Upper lobe of right lung (tissue), 1 donor: ENCODE measurements around the gene TDRKH. TPM values are rescaled to one million over a fixed set of nuclear protein-coding genes. Genes with fewer than 3 reads are reported as not detected.

ENCODE experiments used
- ATAC-seq: fragments of 200-7000 bp; cut with Tn5 transposase; one replicate; pipeline ENCODE4 v1.9.1; 2020; ENCODE audit warnings: mild to moderate bottlenecking, moderate library complexity
- DNase-seq: peaks from one replicate; pipeline ENCODE4 v3.0.0-alpha.2; 2020
- H3K27ac ChIP-seq: fragments of 200-600 bp; one replicate; pipeline ENCODE4 v1.8.0; 2022
- H3K27me3 ChIP-seq: fragments of 200-600 bp; one replicate; pipeline ENCODE4 v1.8.0; 2022; ENCODE audit warnings: mild to moderate bottlenecking
- H3K36me3 ChIP-seq: fragments of 200-600 bp; one replicate; pipeline ENCODE4 v1.8.0; 2022
- H3K4me1 ChIP-seq: fragments of 200-600 bp; one replicate; pipeline ENCODE4 v1.8.0; 2022
- H3K4me3 ChIP-seq: fragments of 200-600 bp; one replicate; pipeline ENCODE4 v1.8.0; 2022; ENCODE audit warnings: mild to moderate bottlenecking
- H3K9me3 ChIP-seq: fragments of 200-600 bp; one replicate; pipeline ENCODE4 v1.8.0; 2022
- CTCF ChIP-seq: fragments of 200-600 bp; IDR thresholded peaks from one replicate; pipeline ENCODE4 v1.8.0; 2022; ENCODE audit warnings: antibody characterized with exemption
- intact Hi-C: fragments of 100-400 bp; cut with DNase I; formaldehyde crosslinking; loops from one replicate; pipeline ENCODE4 v1.11.0; 2022
- total RNA-seq: library from RNA; stranded (reverse); fragmentation: NEBNext Ultra II Directional; extraction: Animal tissue kit (Norgen Biotek cat#: 25700); gene quantifications from one replicate; pipeline ENCODE4 v1.2.1, GENCODE V29; 2021
- donor health status: DM: no; HTN: yes; CAD: no; lungs with severe emphysema.

TDRKH gene
- total RNA-seq, 1 donor from 2014 or later = 12.8 TPM

GRCh38 chr1:151816548-151817352 is 26.4 kb upstream of the TDRKH start:
- H3K9me3 ChIP-seq = no peaks in the 10 kb centered on the region
- H3K27ac ChIP-seq = no peak overlapping the region
- no peak for TF ChIP-seq CTCF
- no peaks in the 10 kb centered on the region for H3K36me3 ChIP-seq
- intact Hi-C loops = no loop called here
- no peaks in the 10 kb centered on the region for H3K27me3 ChIP-seq
- DNase-seq = peak; percentile 41
- H3K4me3 ChIP-seq = no peak overlapping the region
- no peak for ATAC-seq
- no peaks in the 10 kb centered on the region for H3K4me1 ChIP-seq

- no peak for TF ChIP-seq CTCF
- Histone ChIP-seq H3K27me3 (no peaks in the 10 kb centered on the region), H3K4me1 (no peaks in the 10 kb centered on the region), H3K9me3 (no peaks in the 10 kb centered on the region), H3K4me3 (no peak overlapping the region), H3K36me3 (no peaks in the 10 kb centered on the region), H3K27ac (no peak overlapping the region)
- ATAC-seq = no peak
- intact Hi-C loops = no loop called here
- peak; percentile 67 for DNase-seq
These were observed 25.5 kb upstream of the TDRKH start for GRCh38 chr1:151815716-151816327.

GRCh38 chr1:151814971-151815545 is 24.8 kb upstream of the TDRKH start:
- H3K27ac ChIP-seq = peak overlapping the region; percentile 42
- H3K9me3 ChIP-seq = no peaks in the 10 kb centered on the region
- ATAC-seq = no peak
- no peak overlapping the region for H3K4me3 ChIP-seq
- no peak for TF ChIP-seq CTCF
- H3K27me3 ChIP-seq = no peaks in the 10 kb centered on the region
- H3K36me3 ChIP-seq = no peaks in the 10 kb centered on the region
- peak; percentile 50 for DNase-seq
- no peaks in the 10 kb centered on the region for H3K4me1 ChIP-seq
- intact Hi-C loops = no loop called here

GRCh38 chr1:151814426-151814825 is 24.1 kb upstream of the TDRKH start:
- H3K4me1 ChIP-seq = no peaks in the 10 kb centered on the region
- H3K27me3 ChIP-seq = no peaks in the 10 kb centered on the region
- intact Hi-C loops = no loop called here
- H3K9me3 ChIP-seq = no peaks in the 10 kb centered on the region
- H3K36me3 ChIP-seq = no peaks in the 10 kb centered on the region
- ATAC-seq = no peak
- no peak for TF ChIP-seq CTCF
- peak; percentile 60 for DNase-seq
- H3K4me3 ChIP-seq = no peak overlapping the region
- no peak overlapping the region for H3K27ac ChIP-seq

- no peak for TF ChIP-seq CTCF
- intact Hi-C loops = no loop called here
- DNase-seq (peak; percentile 46), ATAC-seq (no peak)
- Histone ChIP-seq H3K27me3 (no peaks in the 10 kb centered on the region), H3K9me3 (no peaks in the 10 kb centered on the region), H3K36me3 (no peaks in the 10 kb centered on the region), H3K4me3 (no peak overlapping the region), H3K27ac (no peak overlapping the region), H3K4me1 (no peaks in the 10 kb centered on the region)
These were observed 23.1 kb upstream of the TDRKH start for GRCh38 chr1:151813271-151813977.
